Neural crest cell (in vitro differentiated cells): ENCODE data around the gene FBXO36. TPM values are rescaled to one million over a fixed set of nuclear protein-coding genes. Genes with fewer than 3 reads are reported as not detected.

Source experiments
- DNase-seq: peaks from one replicate; pipeline ENCODE4 v3.0.0; 2021; ENCODE audit warnings: low read depth, mixed read lengths, low spot score
- H3K27ac Mint-ChIP-seq: one replicate; pipeline ENCODE4 v1.8.0; 2021; ENCODE audit warnings: mild to moderate bottlenecking, mixed read lengths; ENCODE audit not compliant: unreplicated experiment
- H3K27me3 Mint-ChIP-seq: 2 replicates; pipeline ENCODE4 v1.8.0; 2021; ENCODE audit warnings: low read depth, mild to moderate bottlenecking, mixed read lengths
- H3K36me3 Mint-ChIP-seq: 2 replicates; pipeline ENCODE4 v1.8.0; 2021; ENCODE audit warnings: low read depth, mild to moderate bottlenecking, mixed read lengths
- H3K4me1 Mint-ChIP-seq: 2 replicates; pipeline ENCODE4 v1.8.0; 2021; ENCODE audit warnings: mixed read lengths
- H3K4me3 Mint-ChIP-seq: one replicate; pipeline ENCODE4 v1.8.0; 2021; ENCODE audit warnings: mild to moderate bottlenecking, mixed read lengths
- H3K9me3 Mint-ChIP-seq: 2 replicates; pipeline ENCODE4 v1.8.0; 2021; ENCODE audit warnings: mixed read lengths
- CTCF ChIP-seq: fragments of 200-600 bp; sonication (generic); conservative IDR thresholded peaks from 2 replicates; pipeline ENCODE4 v1.5.0; 2021; ENCODE audit warnings: antibody characterized with exemption, mild to moderate bottlenecking
- total RNA-seq: library from RNA; stranded (reverse); gene quantifications from 2 replicates; pipeline ENCODE4 v1.2.1, GENCODE V29; 2021

Gene FBXO36
- total RNA-seq, 1 donor from 2014 or later = 3.5 TPM

GRCh38 chr2:229903037-229903436 is 19.3 kb upstream of the FBXO36 start:
- Mint-ChIP-seq H3K27ac (no peak overlapping the region), H3K4me3 (no peak overlapping the region), H3K4me1 (peaks cover 25% of the 10 kb centered on the region), H3K9me3 (no peaks in the 10 kb centered on the region), H3K27me3 (no peaks in the 10 kb centered on the region), H3K36me3 (peaks cover 9% of the 10 kb centered on the region)
- DNase-seq = no peak
- TF ChIP-seq CTCF = no peak

- Mint-ChIP-seq H3K27ac (no peak overlapping the region), H3K4me1 (peaks cover 26% of the 10 kb centered on the region), H3K4me3 (no peak overlapping the region), H3K9me3 (no peaks in the 10 kb centered on the region), H3K36me3 (peaks cover 5% of the 10 kb centered on the region), H3K27me3 (no peaks in the 10 kb centered on the region)
- DNase-seq = no peak
- TF ChIP-seq CTCF = no peak
Measured at GRCh38 chr2:229905601-229906000, 16.7 kb upstream of the FBXO36 start.

GRCh38 chr2:229909090-229909489 is 13.2 kb upstream of the FBXO36 start:
- no peak overlapping the region for H3K4me3 Mint-ChIP-seq
- H3K27me3 Mint-ChIP-seq = no peaks in the 10 kb centered on the region
- no peak for TF ChIP-seq CTCF
- DNase-seq = no peak
- H3K27ac Mint-ChIP-seq = no peak overlapping the region
- no peaks in the 10 kb centered on the region for H3K36me3 Mint-ChIP-seq
- H3K9me3 Mint-ChIP-seq = no peaks in the 10 kb centered on the region
- H3K4me1 Mint-ChIP-seq = peaks cover 28% of the 10 kb centered on the region

- DNase-seq = no peak
- peaks cover 3% of the 10 kb centered on the region for H3K36me3 Mint-ChIP-seq
- H3K27me3 Mint-ChIP-seq = no peaks in the 10 kb centered on the region
- H3K4me3 Mint-ChIP-seq = no peak overlapping the region
- H3K27ac Mint-ChIP-seq = no peak overlapping the region
- peaks cover 29% of the 10 kb centered on the region for H3K4me1 Mint-ChIP-seq
- H3K9me3 Mint-ChIP-seq = no peaks in the 10 kb centered on the region
- no peak for TF ChIP-seq CTCF
Measured at GRCh38 chr2:229910147-229910831, 12.0 kb upstream of the FBXO36 start.

GRCh38 chr2:229910832-229911412 is 11.4 kb upstream of the FBXO36 start:
- TF ChIP-seq CTCF = peak; percentile 40
- H3K27ac Mint-ChIP-seq = no peak overlapping the region
- H3K9me3 Mint-ChIP-seq = no peaks in the 10 kb centered on the region
- H3K4me1 Mint-ChIP-seq = peaks cover 25% of the 10 kb centered on the region
- no peak overlapping the region for H3K4me3 Mint-ChIP-seq
- no peak for DNase-seq
- H3K27me3 Mint-ChIP-seq = no peaks in the 10 kb centered on the region
- H3K36me3 Mint-ChIP-seq = peaks cover 3% of the 10 kb centered on the region
